ENCODE results near the gene LSM5.

DNA sequence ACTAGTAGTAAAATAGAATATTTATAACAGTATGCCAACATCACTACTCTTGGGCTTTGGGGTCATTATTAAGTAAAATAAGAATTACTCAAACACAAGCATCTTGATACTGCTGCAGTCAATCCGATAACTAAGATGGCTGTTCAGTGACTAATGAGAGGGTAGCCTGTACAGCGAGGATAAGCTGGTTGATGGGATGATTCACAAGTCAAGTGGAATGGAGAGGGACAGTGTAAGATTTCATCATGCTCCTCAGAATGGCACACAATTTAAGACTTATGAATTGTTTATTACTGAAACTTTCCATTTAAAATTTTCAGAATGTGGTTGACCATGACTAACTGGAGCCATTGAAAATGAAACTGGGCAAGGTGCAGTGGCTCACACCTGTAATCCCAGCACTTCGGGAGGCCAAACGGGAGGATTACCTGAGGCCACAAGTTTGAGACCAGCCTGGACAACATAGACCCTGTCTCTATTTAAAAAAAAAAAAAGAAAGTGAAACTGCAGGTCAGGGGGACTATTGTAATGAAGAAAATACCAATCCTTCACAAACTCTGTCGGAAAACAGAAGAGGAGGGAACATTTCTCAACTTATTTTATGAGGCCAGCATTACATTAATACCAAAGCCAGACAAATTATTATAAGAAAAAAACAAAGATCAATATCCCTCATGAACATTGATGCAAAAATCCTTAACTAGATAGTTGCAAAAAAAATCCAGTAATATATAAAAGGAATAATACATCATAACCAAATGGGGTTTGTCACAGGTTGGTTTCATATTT lies 16.3 kb upstream of the LSM5 start:
- no peak for TF ChIP-seq CTCF (IDR thresholded peaks at IDR 0.05)
- no peak for TF ChIP-seq POLR2A (IDR thresholded peaks at IDR 0.05)

Data from breast epithelium (tissue), 3 donors.